GM18867 (cell line): ENCODE data around the gene ERC2.
"Not testable (repeated sequence)": the region's sequence is repeated elsewhere in the genome, so short reads cannot be mapped to it uniquely, and the experiment has no call there.

Source experiments
- ATAC-seq: cut with Tn5 transposase; IDR thresholded peaks from one replicate; pipeline ENCODE4 v1.9.1; 2021; ENCODE audit warnings: mild to moderate bottlenecking, moderate library complexity; ENCODE audit not compliant: unreplicated experiment

Gene ERC2

DNA sequence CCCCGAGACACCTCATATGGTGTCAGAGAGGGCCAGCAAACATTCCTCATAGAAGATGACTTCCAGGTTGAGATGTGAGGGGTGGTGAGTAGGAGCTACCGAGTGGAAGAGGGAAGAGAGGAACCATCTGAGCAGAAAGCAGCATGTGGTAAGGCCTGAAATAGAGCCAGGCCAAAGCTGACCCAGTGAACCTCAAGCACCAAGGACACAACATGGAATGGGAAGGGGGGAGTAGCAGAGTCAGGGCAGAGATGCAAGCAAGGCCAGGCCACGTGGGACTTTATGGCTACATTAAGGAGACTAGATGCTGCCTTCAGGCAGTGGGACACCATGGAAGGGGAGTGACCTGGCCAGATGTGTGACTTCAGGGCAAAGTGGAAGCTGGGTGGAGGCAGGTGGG, 942.8 kb downstream of the ERC2 start:
- no peak for ATAC-seq

- ATAC-seq = no peak
Measured at GRCh38 chr3:55524565-55525244, 943.6 kb downstream of the ERC2 start.

GRCh38 chr3:55523471-55523870, 944.8 kb downstream of the ERC2 start:
- no peak for ATAC-seq

- ATAC-seq = no peak
Measured at GRCh38 chr3:55521738-55522421, 946.4 kb downstream of the ERC2 start.

DNA sequence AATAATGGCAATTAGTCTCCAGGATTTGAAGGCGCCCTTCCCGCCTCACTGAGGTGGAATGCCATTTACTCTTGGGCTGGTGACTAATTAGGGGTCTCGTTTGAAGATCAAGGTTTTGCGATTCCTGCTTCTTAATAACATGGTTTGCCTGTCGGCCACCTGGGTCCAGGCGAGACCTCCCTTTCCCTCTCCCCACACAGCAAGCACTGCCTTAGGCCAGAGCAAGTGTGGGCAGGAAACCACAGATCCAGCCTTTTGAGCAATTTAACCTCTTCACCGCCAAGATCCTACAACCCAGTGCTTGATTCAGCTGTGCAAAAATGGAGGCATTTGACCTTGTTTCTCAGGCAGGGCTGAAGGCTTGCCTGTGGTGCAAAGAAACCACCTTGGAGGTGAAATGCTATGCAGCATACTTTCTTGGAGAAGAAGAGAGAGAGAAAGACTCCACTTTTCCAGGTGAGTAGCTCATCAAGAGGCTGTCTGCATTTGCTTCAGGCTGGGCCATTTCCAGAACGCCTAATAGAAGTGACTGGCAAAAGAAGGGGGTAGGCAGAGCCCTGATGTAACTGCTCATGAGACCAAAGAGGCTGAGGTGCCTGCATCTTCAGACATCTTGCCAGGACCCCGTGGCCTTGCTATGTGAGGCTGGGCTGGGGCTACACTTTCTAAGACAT, 947.1 kb downstream of the ERC2 start:
- ATAC-seq = no peak

DNA sequence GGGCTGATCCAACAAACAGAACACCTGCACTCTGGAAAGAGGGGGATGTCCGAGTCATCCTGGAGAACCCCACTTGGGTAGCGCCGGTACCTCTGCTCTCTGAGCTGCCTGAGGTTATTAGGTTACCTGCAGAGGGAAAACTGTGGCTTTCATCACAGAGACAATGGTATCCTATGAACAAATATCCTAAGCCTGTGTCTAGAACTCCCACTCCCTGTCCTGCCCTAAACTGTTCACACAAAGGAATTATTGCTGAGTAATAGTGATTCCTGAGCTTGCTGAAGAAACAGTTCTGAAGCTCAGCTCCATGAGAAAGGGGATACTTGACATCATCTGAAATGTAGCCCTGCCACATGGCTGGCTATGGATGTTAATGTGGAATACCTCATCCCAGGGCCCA, 949.2 kb downstream of the ERC2 start:
- ATAC-seq = no peak

DNA sequence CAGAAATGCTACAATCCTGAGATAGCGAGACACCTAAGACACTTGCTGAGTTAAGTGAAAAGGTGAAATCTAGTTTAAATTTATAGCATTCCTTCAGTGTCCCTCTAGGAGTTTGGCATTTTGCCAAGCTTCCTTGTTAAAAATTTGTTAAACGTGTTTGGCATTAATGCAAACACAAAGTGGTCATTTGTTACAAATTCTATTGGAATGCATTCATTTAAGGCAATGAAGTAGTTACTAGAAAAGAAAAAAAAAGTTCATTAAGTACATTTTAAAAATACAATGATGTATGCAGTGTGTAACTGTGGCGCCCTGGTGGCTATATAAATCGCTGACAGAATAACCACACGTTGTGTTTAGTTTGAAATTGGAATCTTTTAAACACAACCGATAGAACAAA, 949.8 kb downstream of the ERC2 start:
- ATAC-seq = no peak

DNA sequence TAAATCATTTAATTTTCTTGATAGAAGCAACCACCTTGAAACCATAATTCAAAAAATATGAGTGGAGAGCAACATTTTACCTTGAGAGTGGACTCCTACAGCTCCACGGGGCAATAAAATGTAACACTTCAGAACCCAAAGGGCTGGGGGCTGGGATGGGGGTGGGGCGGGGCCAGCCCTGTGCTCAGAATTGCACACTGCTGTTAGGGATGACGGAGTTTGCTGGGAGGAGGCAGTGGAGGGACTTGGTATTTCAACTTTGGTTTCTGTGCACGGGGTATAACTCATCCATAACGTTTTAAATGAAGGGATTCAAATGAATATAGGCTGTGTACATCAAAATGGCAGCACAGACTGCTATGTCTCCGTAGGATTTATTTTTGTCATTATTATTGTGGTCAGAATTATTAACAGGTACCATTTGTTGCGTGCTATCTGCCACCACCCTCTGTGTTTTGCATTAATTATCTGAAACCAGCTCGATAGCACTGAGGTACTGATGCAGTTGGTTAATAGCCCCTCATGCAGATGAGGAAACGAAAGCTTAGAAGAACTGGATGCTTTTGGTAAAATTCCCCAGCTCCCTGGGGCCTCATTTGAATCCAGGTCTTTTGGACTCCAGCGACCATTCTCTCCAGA, 951.8 kb downstream of the ERC2 start:
- no peak for ATAC-seq

DNA sequence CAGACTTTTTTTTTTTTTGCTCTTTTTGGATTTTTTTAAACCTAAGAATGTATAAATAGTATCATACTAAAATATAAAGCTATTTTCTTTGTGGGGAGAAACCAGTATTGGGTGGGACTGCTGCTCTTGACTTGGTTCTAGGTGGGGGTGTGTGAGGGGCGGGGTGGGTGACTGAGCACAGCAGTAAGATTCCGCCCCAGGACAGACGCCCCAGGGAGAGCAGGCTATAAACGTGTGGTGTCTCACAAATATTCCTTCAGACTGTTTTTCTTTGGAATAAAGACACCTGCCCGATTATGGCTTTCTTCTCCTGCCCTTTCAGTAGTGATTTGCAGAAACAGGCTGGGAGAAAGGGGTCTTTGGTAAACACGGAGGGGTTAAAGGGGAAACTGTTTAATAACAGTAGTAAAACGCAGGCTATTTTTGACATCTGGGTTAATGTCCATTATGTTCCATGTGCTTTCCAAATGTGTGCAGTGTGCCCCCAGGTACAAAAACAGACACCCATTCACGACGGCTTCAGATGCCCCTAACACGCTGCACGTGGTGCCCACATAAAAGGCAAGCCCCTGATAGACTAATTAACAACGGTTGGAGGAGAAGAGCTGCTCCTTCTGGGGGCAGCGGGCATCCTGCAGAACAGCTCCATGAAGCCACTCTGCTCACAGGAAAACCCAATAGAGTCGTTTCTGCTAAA, 952.6 kb downstream of the ERC2 start:
- no peak for ATAC-seq

- ATAC-seq = no peak
Measured at GRCh38 chr3:55514962-55515361, 953.3 kb downstream of the ERC2 start.

DNA sequence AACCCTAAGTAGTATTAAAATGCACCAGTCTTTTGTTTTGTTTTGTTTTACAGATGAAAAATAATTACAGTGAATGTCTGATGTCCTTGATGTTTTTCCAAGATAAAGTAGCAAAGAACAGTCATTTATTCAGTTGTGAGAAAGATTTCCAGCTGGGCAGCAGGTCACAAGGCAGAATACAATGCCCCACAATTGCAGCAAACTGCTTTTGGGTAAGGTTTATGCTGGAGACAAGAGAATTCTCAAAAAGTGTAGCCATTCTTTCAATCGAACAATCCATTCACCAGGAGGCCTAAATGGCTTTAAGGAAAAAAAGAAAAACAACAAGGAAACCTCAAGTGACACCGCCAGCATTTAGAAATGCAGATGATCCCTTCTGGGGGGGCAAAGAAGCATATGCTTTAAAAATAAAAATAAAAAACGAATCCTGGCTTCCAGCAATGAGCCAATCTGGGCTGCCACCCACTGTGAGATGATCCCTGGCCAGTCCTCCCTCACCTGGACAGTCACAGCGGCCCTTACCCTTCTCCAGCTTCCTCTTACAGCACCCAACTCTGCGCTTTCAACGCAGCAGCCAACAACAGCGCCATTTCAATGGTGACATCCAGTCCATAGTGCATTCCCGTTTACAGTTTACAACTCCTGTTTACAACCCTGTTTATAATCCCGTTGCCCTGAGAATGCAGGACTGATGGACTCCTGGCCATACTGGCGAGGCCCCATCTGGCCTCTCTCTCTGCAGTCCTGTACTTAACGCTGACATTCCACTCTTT, 955.5 kb downstream of the ERC2 start:
- ATAC-seq = no peak

GRCh38 chr3:55511895-55512570, 956.2 kb downstream of the ERC2 start:
- no peak for ATAC-seq

GRCh38 chr3:55508335-55508734, 959.9 kb downstream of the ERC2 start:
- ATAC-seq = no peak

DNA sequence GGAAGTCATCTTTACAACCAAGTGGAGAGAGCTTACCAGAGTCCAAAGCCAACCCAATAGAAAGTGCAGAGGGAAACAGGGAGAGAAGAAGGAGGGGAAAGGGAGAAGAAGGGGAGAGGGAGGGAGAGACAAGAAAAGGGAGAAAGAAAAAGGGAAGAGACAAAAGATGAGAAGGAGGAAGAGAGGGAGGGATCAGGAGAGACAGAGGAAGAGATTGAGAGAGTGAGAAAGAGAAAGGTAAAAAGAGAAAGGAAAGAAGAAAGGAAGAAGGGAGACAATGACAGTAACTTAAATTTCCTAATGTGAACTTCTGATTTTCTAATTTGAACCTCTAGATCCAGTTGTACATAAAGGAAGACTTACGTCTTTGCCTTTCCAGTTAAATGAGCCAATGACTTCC, 960.5 kb downstream of the ERC2 start:
- no peak for ATAC-seq

- no peak for ATAC-seq
Measured at GRCh38 chr3:55505776-55506175, 962.5 kb downstream of the ERC2 start.

- not testable (repeated sequence) for ATAC-seq
Measured at GRCh38 chr3:55505102-55505501, 963.2 kb downstream of the ERC2 start.

DNA sequence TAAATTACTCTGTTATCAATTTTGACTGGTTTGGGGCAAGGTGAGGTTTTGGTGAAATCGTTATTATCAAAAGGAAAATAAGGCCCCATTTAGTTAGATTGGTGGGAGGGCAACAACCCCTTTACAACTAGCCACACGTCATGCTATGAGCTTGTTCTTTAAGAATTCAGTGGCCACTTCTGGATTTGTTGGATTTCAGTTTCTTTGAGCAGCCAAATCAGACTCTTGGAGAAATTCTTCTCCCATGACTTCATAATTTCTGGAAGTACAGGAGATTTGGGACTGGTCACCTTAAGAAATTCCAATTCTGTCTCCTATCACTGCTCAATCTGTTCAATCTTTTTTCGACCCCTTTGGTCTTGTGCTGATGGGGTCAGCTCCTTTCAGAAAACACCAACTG, 966.4 kb downstream of the ERC2 start:
- ATAC-seq = no peak

- no peak for ATAC-seq
Measured at GRCh38 chr3:55500555-55501330, 967.5 kb downstream of the ERC2 start.

DNA sequence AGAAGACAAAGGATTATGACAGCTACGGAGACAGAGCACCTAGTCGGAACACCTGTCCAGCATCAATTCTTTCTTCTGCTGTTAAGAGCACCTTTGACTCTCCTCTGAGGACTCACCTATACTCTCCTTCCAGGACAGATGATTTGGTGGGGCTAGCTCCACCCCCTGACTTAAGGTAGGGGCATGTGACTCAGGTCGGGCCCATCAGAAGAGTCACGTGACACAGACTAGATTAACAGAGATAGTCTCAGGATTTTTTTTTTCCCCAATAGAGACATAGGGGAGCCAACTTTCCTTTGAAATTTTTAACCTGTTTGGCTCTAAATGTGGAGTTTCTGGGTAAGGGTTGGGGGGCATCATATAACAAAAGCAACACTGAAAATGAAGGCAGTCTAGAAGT, 969.7 kb downstream of the ERC2 start:
- no peak for ATAC-seq
